GM18868 (cell line): ENCODE results near the gene RASIP1.

Experiments
- ATAC-seq: cut with Tn5 transposase; IDR thresholded peaks from one replicate; pipeline ENCODE4 v1.9.1; 2021; ENCODE audit warnings: mild to moderate bottlenecking, moderate library complexity; ENCODE audit not compliant: unreplicated experiment

RASIP1 gene

DNA sequence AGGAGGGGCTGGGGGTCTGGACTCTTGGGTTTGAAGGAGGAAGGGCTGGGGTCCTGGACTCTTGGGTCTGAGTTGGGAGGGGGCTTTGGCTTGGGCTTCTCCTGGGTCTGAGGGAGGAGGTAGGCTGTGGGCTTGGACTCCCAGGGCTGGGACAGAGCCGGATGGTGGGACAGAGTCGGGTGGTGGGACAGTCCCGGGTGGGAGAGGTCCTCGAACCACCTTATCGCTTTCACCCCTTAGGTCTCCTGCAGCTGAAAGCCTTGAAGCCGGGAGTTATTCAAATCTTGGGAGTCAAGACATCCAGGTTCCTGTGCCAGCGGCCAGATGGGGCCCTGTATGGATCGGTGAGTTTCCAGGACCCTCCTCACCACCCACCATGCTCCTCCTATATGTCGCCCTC is 16.3 kb upstream of the RASIP1 start:
- no peak for ATAC-seq

DNA sequence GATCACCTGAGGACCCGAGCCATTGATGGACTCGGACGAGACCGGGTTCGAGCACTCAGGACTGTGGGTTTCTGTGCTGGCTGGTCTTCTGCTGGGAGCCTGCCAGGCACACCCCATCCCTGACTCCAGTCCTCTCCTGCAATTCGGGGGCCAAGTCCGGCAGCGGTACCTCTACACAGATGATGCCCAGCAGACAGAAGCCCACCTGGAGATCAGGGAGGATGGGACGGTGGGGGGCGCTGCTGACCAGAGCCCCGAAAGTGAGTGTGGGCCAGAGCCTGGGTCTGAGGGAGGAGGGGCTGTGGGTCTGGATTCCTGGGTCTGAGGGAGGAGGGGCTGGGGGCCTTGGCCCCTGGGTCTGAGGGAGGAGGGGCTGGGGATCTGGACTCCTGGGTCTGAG is 15.8 kb upstream of the RASIP1 start:
- no peak for ATAC-seq

DNA sequence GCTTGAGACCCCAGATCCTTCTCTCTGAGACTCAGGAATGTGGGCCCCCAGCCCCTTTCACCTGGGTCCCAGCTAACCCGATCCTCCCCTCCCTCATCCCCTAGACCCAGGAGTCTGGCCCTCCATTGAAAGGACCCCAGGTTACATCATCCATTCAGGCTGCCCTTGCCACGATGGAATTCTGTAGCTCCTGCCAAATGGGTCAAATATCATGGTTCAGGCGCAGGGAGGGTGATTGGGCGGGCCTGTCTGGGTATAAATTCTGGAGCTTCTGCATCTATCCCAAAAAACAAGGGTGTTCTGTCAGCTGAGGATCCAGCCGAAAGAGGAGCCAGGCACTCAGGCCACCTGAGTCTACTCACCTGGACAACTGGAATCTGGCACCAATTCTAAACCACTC is 15.4 kb upstream of the RASIP1 start:
- no peak for ATAC-seq

DNA sequence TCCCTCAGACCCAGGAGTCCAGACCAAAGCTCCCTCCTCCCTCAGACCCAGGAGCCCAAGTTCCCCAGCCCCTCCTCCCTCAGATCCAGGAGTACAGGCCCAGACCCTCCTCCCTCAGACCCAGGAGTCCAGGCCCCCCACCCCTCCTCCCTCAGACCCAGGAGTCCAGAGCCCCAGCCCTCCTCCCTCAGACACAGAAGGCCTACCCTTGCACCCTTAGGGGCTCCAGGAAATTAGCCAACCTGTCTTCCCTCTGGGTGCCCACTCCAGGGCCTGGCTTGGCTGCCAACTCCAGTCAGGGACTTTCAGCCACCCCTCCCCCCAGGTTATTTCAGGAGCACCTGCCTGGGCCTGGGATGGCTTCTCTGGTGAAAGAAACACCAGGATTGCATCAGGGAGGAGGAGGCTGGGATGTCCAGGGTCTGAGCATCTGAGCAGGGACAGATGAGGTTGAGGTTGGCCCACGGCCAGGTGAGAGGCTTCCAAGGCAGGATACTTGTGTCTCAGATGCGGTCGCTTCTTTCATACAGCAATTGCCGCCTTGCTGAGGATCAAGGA is 14.8 kb upstream of the RASIP1 start, which contains the start of gene FGF21:
Gene FGF21, plus strand, starts transcription at position 441 of the 558 bp plus-strand sequence. CDS start 713 bp downstream, outside the sequence.
- no peak for ATAC-seq

DNA sequence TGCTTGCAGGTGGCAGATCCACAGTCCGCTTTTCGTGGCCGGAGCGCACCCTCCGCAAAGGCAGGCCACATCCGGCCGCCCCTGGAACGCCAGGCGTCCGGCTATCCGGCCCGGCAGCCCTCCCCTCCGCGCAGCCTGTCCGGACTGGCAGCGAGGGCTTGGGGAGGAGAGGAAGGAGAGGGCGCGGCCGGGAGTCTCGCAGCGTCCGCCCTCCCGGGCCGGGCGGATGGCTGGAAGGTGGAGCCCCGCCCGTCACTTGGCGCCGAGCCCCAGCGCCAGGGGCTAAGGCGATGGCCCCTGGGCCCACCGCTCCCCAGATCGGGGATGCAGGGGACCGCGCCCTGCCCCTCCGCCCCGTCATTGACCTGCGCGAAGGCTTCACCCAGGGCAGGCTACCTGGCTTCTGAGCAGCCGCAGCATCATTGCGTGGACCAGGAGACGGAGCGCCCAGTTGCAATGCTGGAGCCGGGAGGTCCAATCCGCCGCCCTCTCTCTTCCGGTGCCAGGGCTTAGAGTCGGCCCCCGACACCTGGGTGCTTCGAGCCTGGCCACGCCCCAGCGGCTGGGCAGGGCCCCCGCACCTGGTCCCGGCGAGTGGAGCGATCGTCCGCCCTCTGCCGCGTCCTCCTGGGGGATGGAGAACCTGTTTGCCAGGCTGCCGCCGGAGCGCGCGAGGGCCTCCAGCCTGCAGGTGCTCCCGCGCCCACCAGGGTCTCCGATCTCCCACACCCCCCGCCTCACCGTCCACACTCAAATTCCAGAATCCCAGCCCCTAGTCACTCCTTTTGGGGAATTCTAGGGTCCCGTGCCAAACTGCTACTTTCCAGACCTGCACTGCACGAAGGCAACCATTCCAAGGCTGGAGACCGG is 12.3 kb upstream of the RASIP1 start, which contains the start of gene FUT1:
Gene FUT1, minus strand, starts transcription at position 146 of the 870 bp plus-strand sequence. CDS start 1,360 bp downstream, outside the sequence.
- no peak for ATAC-seq

DNA sequence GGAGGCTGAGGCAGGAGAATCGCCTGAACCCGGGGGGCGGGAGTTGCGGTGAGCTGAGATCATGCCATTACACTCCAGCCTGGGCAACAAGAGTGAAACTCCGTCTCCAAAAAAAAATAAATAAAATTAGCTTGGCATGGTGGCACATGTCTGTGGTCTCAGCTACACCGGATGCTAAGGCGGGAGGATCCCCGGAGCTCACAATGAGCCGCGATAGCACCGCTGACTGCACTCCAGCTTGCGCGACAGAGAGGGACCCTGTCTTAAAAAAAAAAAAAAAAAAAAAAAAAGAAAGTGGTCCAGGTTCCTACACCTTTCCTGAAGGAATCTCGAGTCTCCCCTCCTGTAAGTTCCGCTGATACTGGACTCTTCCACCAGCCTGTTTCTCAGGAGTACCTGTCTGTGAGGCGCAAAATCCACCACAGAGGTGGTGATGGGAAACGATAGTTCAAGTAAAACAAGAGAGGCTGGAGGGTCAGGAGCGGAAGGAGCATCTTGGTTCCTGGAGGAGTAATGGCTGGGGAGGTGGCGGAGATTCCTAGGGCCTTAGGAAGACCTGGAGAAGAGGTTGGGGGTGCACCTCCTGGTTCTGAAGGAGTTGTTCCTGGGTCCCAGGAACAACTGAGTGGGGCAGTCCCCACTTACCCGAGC is 11.6 kb upstream of the RASIP1 start:
- ATAC-seq: no peak

DNA sequence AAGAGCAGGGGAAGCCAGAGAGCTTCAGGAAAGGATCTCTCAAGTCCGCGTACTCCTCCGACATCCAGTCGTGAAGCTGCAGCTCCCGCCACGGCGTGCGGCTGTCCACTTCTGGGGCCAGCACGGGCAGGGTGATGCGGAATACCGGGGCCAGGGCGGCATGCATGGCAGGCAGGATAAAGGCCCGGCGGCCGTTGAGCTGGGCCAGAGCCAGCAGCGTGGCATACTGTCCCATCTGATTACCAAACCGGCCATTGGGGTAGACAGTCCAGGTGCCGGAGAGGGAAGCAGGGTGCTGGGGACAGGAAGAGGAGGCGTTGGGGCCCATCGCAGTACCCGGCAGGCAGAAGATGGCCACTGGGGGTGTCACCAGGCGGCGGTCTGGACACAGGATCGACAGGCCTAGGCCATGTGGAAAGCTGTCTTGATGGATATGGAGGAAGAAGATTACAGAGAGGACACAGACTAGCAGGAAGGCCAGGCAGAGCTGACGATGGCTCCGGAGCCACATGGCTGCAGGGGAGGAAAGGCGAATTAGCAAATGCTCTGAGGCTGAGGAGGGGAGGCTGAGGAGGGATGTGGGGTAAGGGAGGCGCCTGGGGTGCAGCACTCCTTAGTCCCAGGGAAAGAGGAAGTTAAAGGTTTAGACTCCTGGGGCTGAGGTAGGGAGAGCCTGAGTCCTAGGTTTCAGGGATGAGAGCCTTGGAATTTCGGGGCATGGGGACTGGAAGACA is 10.5 kb upstream of the RASIP1 start:
- no peak for ATAC-seq

DNA sequence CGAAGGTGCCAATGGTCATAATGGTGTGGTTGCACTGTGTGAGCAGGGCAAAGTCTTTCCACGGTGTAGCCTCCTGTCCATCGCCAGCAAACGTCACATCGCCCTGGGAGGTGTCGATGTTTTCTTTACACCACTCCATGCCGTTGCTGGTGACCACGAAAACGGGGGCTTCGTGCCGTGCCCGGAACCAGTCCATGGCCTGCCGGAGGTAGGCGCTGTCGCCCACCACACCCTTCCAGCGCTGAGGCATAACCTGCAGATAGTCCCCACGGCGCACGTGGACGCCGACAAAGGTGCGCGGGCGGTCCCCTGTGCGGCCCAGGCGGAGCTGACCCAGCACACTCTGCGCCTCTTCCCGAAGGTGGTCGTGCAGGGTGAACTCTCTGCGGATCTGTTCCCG is 9.9 kb upstream of the RASIP1 start:
- no peak for ATAC-seq

DNA sequence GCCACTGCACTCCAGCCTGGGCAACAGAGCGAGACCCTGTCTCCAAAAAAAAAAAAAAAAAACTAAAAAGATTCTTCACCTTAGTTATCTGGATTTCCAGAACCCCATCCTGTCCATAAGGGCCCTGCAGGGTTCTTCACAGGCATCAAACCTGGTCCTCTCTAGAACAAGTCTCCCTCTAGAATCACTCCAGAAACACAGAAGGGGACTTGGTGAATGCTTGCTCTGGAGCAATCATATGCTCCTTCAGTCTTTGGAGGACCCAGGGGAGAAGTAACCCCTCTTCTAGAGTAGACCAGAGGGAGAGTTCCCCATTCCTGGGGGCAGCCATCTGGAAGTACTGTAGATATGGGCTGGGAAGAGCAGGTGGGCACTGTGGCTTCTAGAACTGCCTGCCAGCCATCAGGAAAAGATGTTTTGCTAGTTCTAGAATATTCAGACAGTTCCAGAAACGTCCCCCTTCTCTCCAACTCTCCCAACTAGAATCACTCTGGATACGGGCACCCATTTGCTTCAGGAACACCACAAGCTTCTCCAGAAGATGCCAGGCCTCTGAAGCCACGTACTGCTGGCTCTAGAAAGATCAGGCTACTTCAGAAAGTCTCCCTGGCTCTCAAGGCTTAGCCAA is 9.3 kb upstream of the RASIP1 start:
- no peak for ATAC-seq

DNA sequence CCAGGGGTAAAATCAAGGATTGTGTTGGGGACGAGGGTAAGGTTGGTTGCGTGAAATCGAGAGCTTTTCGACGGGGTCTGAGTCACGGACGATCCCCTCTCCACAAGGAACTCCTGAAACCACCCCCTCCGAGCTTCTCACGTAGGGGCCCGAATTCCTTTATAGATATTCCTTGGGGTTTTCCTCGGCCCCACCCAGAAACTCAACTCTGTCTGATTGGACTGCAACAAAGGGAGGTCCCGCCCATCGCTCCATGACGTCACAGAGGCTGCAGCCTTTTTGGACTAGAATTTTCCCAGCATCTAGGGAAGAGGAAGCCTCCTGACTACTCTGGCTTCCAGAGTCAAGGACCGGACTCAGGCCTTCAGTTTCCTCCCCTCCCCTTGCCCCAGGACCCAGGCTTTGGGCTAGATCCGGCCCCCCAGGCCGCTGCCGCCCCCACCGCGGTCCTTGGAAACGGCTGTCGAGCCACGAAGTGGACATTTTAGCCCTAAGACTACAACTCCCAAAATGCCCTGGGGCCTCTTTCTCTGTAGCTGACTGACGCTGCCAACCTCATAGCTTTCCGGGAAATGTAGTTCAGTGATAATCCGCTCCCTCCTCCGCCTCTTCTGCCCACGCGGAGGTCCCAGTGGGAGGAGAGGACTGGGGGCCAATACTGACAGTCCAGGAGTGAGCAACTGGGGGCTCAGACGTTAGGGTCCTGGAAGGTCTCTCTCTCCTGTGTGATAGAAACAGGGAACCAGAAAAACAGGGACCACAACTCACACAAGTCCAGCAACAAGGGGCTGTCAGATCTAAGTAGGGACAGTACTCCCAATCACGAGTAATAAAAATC is 6.5 kb upstream of the RASIP1 start, which contains the start of gene IZUMO1:
Gene IZUMO1, minus strand, starts transcription at position 172 of the 838 bp plus-strand sequence. CDS start 1,050 bp downstream, outside the sequence.
- no peak for ATAC-seq

DNA sequence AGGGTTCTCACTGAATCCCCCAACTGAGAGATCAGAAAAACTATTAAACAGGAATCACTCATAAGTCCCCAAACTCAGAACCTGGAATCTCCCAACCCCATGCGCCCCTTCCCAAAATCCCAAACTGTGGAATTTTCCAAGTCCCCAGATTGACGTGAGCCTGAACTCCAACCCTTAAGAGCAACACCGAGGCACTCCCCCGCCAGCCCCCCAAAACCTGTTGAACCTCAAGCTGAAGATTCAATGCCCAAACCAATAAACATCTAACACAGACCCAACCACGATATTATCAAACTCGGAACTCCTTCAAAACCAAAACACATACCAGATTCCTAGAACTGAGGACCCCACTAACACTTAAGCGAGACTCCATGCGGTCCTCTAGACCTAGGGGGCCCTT is 5.7 kb upstream of the RASIP1 start:
- ATAC-seq: no peak

DNA sequence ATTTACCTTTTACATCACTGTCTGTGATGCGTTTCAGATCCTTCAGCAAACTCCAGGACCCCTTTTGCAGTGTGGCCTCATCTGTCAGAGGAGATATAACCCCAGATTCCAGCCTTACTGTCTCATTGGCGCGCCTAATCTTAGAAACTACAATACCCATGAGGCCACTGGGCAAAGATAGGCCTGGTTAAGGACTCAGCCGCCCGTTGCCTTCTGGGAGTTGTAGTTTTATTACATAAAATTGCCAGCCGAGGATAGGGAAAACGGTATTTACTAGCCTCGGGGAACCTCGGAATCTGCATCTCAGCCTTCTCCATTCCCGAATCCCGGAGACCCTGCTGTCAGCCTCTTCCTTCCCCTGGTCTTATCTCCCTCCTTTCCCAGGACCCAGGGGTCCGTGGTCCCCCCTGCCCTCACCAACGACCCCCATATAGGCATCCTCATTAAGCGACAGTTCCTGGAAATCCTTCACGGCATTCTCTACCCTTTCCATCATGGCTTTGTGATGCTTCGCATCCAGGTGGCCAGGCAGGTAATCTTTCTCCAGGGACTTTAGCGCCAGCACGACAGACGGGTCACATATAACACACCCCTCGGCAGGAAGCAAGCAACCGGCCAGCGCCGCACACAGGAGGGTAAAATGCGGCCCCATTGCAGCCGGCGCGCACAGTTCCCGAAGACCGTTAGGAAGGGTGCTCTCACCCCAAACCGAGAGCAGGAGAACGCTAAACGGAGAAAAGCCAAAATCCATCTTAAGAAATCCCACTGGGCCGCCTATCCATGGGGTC is 5.0 kb upstream of the RASIP1 start:
- no peak for ATAC-seq

DNA sequence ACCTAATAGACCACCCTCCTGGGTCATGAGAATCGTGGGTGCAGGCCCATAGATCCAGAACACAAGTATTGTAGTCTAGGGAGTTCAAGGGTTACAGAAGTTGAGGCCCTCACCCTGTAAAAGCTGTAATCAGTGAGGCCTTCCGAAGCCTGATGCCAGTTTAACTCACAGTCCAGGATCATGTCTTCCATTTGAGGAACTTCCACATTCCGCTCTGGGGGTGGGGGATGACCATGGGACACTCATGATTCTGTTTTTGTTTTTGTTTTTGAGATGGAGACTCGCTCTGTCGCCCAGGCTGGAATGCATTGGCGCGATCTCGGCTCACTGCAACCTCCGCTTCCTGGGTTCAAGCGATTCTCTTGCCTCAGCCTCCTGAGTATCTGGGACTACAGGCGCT is 1.7 kb upstream of the RASIP1 start:
- ATAC-seq: no peak

DNA sequence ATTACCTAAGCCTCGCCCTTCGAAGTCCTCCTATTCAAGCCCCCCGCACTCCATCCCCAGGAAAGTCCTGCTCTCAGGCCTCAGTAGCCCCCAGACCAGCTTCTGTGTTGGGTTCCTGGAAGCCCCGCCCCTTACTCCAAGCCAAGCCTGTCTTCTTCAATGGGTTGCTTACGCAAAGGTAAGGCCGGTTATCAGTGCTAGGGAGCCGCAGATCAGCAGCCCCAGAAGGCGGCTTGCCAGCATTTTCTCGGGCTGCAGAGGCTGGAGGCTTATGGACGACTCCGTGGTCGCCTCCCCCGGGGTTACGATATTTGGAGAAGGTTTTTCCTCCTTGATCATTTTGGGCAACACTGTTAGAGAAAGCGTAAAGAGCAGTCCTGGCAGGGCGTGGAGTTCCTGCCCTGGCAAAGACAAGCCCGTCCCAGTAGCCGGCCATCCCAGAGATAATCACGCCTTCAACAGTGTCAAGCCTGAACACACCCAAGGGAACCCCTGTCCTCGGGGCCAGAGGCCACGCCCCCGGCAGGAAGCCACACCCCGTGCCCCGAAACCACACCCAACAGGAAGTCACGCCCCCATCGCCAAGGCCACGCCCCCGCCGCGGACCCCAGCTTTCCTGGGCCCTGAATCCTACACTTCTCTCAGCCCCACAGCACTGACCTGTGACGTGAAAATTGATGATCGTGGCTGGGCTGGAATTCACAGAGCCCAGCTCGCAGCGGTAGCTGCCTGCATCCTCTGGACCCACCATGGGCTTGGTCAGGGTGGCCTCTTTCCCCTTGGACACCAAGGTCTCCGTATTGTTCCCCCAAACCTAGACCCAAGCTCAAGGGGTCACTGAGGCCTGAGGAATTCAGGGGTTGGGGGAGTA is 954 bp upstream of the RASIP1 start:
- no peak for ATAC-seq

DNA sequence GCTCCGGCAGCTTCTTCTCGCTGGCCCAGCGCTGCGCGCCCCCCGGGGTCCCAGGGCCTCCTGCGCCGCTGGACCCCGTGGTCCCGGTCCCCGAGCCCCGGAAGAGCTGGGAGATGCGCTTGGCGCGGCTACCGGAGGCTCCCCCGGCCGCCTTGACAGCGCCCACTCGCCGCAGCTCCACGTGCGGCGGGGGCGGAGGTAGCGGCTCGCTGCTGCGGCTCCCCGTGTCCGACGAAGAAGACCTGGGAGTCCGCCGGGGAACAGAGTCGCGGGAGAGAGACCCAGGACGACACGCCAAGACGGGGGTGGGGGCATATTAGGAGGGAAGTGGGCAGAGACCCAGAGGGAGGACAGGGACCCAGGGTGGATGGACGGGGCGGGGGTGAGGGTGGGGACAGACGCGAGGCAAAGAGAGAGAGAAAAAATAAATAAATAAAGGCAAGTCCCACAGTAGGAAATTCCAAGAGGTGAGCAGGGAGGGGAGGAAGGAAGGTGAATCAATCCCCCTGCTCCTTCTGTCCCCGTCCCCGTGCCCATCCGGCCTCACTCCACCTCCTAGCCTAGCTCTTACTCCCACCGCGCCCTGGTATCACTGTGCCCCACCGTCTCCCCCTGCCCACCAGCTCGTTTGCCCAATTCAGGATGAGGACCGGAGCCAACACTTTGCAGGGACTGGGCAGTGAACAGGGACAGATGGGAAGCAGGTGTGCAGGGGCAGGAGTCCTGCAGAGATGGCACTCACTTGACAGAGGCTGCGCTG is 826 bp downstream of the RASIP1 start:
- no peak for ATAC-seq

DNA sequence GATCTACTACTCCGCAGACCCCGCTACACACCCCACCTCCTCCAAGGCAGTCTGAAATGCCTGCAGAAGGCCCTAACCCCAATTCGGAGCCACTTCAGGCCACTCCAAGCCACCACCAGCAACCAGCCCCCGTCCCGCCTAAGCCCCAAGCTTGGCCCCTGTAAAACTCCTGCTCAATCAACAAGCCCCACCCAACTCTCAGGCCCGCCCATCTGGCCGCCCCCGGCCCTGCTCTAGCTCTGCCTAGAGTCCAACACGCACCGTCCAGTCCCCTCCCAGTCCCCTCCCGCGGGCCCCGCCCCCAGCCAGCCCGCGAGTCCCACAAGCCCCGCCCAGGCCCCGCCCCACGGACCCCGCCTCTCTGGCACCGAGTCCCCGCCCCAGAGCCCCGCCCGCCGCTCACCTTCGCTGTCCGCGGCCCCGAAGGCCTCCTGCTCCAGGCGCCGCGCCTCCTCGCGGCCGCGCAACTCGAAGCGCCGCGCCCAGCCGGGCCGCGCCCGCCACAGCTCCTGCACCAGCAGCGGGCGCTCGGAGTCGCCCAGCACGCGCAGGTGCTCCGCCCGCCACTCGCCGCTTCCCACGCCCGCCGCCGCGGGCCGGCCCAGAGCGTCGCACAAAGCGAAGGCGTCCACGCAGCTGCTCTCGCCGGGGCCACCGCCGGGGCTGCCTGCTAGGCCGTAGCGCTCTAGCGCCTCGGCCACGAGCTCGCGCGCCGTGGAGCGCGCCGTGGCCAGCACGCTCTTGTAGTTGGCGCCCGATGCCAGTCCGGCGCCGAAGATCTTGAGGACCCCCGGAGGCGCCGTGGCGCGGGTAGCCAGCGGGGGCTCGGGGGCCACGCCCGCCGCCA is 1.6 kb downstream of the RASIP1 start:
- peak; percentile 69 for ATAC-seq
